VCaP (cell line): Measurements from ENCODE around the gene CCR4.

Source experiments
- H3K27ac ChIP-seq: fragments of 450-650 bp; 2 replicates; pipeline ENCODE4 v1.5.1; 2017
- TF ChIP-seq, protein P1 (sequence below): fragments of 450-650 bp; conservative IDR thresholded peaks from 2 replicates; pipeline ENCODE4 v1.5.1; 2017; ENCODE audit warnings: mild to moderate bottlenecking, moderate library complexity

The CCR4 gene

DNA sequence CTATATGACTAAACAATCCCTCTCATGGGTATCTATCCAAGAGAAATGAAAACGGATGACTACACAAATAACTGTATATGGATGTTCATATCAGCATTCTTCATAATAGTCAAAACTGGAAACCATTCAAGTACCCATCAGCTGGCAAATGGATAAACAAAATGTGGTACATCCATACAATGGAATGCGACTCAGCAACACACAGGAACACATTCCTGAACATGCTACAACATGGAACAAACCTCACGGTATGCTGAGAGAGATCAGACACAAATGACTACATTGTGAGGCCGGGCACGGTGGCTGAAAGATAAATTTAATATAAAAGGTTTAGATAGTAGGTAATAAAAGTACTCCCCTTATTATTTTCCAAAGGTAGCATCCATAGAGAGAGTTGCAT lies 42.6 kb downstream of the CCR4 start:
- H3K27ac ChIP-seq = no peak overlapping the region
- TF ChIP-seq, protein P1, sequence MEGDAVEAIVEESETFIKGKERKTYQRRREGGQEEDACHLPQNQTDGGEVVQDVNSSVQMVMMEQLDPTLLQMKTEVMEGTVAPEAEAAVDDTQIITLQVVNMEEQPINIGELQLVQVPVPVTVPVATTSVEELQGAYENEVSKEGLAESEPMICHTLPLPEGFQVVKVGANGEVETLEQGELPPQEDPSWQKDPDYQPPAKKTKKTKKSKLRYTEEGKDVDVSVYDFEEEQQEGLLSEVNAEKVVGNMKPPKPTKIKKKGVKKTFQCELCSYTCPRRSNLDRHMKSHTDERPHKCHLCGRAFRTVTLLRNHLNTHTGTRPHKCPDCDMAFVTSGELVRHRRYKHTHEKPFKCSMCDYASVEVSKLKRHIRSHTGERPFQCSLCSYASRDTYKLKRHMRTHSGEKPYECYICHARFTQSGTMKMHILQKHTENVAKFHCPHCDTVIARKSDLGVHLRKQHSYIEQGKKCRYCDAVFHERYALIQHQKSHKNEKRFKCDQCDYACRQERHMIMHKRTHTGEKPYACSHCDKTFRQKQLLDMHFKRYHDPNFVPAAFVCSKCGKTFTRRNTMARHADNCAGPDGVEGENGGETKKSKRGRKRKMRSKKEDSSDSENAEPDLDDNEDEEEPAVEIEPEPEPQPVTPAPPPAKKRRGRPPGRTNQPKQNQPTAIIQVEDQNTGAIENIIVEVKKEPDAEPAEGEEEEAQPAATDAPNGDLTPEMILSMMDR = no peak

- no peak overlapping the region for H3K27ac ChIP-seq
- TF ChIP-seq, protein P1 = no peak
Measured at GRCh38 chr3:32995098-32995497, 43.7 kb downstream of the CCR4 start.

DNA sequence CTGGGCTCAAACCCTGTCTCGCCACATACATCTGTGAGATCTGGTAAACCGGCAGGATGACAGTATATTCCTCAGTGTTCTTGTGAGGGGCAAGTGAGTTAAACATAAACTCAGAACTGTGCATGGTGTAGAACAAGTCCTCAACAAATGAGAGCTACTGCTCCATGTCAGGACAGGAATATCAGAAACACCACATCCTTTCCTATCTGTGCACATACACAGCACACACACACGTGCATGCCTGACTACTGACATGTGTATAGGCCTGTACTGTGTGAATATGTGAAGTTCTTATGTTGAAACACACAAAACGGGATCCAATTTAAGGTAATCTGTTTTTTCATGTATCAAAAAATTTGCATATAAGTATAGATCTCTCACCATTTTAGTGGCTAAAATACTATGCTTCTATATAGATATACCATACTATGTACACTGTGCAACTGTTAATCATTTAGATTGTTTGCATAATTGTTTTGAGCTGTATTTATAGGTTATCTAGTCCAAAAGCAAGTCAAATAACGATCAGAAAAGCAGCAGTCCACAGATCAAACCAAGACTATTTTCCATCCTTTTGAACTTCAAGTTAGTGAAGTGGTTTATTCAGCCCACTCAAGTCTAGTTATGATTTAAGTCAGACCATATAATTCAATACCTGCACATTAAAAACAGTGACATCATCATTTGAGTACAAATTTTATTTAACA lies 44.8 kb downstream of the CCR4 start:
- TF ChIP-seq, protein P1 = no peak
- no peak overlapping the region for H3K27ac ChIP-seq

DNA sequence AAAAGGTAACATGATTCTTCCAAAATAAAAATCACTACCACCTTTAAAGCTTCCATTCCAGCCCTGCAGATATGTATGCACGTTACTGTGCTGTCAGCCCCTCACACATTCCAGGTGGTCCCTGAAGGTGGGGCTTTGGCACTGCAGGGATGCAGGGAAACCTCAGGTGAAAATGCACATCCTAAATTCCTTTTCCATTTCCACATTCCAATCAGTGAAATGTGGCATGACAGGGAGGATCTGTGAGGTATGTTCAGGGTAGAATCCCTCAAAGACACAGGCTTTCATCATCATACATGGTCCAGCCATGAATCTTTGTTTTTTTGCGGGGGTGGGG lies 45.3 kb downstream of the CCR4 start:
- TF ChIP-seq, protein P1 = no peak

DNA sequence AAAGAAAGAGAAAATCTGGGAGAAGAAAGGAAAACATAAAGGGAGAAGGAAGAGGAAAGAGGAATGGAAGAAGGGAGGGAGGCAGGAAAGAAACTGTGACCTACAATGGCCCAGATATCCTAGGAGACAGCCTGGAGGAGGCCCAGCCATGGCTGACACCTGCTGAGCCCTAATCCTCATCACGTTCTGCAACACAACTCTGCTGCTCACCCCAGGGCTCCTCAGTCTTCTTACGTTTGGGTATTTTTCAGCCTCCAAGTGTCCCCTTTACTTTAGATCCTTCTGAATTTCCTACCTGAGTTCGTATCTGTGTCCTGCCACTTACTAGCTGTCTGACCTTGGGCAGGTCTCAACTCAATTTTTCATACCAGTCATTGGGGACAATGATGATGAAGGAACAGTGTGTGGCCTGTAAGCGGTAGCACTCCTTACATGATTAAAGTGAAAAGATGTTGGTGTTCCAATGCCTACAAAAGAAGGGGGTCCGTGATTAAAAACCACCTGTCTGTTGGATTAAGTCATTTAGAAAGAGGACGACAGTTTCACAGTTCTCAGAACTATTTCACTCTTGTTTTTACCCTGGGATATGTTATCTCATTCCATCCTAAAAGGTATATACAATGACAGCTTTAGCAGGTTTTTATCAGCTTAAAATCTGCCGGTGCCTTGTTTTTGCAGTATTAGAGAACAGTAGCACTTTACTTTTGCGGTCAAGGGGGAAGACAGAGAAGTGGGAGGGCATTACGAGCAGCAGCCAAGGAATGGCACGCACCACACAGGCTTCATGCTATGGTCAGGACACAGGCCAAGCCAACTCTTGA lies 47.4 kb downstream of the CCR4 start:
- H3K27ac ChIP-seq = no peak overlapping the region
- TF ChIP-seq, protein P1 = no peak

More for the DNA sequence above, 45.3 kb downstream of the CCR4 start:
- H3K27ac ChIP-seq = no peak overlapping the region

GRCh38 chr3:33000691-33001385 lies 49.4 kb downstream of the CCR4 start:
- H3K27ac ChIP-seq = no peak overlapping the region
- TF ChIP-seq, protein P1 = no peak

DNA sequence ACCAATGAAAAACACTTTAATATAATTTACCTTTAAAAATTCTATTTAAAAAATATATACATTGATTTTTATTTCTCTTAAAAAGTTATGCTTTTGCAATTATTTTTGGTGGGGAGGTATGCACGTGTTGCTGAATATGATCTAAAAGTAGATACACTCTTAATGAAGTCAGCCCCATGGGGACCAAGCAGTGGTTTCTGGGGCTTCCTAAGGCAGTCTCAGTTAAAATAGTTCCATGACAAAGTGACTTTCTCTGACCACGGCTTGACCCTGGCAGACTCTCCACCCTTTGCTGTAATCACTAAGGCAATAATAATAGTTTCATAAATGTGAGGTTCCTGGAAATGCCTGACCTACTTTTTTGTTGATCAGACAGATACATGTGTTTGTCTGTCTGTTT lies 50.4 kb downstream of the CCR4 start:
- TF ChIP-seq, protein P1 = no peak
- H3K27ac ChIP-seq = no peak overlapping the region
